Effector CD8-positive, alpha-beta T cell (primary cell): ENCODE data around the gene INO80B.
"Not testable (repeated sequence)": the region's sequence is repeated elsewhere in the genome, so short reads cannot be mapped to it uniquely, and the experiment has no call there.

ENCODE experiments used
- DNase-seq: peaks from one replicate; lab custom pipeline; 2025; lab: John Stamatoyannopoulos, UW

Gene INO80B

GRCh38 chr2:74425523-74425922, 29.4 kb upstream of the INO80B start:
- no peak for DNase-seq

DNA sequence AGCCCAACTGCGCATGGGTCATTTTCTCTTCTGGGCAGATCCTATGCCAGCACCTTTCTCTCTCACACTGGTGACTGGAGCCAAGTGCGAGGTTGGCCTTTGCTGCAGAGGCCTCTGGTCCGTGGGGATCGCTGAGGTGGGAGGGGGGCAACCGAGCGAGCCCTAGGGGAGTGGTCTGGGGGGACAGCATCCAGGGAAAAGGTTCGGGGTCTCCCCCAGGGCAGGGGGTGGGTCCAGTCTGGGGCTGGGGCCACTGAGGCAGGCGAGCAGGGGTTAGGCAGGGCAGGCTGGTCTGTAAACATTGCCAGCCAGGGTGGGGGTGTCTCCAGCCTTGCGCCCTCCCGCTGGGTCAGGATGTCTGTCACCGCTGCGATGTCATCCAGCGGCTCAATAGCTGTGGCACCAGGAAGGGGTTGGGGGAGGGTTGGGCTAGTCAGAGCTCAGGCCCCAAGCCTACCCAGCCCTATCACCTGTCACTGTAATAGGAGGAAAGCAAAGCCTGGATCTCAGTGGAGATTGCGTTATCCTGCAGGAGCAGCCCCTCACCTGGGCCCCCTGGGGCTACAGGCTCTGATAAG, 28.6 kb upstream of the INO80B start:
- DNase-seq: no peak

GRCh38 chr2:74427551-74427950, 27.3 kb upstream of the INO80B start:
- DNase-seq: no peak

GRCh38 chr2:74428675-74429074, 26.2 kb upstream of the INO80B start:
- DNase-seq: no peak

DNA sequence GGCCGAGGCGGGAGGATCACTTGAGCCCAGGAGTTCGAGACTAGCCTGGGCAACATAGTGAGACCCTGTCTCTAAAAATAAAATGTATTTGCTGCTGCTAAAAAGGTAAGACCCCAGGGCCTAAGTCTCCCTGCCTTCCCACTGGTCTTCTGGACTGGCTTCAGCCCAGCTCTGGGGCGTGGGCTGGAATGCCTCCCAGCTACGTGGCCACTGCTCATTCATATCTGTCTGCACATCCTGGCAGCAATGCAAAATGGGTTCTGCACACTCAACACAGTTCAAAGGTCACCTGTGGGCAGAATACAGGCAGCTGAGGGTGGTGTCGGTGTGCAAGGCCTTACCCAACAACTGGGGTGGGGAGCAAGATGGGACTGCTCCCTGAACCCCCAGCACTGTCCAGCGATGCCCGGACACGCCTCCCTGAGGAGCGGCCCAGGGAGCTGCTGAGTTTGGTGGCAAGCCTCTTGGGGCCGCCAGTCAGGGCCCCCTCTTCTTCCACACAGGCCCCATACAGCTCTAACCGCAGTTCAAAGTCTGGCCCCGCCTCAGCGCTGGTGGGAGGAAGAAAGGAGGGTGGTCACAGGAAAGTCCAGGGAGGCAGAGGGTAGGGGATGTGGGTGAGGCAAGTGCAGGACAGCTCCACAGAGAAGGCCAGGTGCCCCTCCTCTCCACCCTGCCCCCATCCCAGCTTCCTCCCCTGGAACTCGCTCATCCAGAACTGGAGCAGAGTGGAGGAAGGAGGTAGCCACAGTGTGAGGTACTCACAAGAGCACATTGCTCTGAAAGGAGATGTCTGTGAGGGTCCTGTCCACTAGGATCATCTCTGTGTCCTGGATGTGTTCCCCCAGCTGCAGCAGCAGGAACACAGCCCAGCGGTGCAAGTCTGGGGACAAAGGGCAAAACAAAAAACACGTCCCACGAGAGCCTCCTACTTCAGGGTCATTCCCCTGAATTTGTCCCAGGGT, 25.1 kb upstream of the INO80B start:
- no peak for DNase-seq

- DNase-seq: no peak
Measured at GRCh38 chr2:74430502-74430901, 24.4 kb upstream of the INO80B start.

GRCh38 chr2:74436111-74436805, 18.6 kb upstream of the INO80B start:
- no peak for DNase-seq

DNA sequence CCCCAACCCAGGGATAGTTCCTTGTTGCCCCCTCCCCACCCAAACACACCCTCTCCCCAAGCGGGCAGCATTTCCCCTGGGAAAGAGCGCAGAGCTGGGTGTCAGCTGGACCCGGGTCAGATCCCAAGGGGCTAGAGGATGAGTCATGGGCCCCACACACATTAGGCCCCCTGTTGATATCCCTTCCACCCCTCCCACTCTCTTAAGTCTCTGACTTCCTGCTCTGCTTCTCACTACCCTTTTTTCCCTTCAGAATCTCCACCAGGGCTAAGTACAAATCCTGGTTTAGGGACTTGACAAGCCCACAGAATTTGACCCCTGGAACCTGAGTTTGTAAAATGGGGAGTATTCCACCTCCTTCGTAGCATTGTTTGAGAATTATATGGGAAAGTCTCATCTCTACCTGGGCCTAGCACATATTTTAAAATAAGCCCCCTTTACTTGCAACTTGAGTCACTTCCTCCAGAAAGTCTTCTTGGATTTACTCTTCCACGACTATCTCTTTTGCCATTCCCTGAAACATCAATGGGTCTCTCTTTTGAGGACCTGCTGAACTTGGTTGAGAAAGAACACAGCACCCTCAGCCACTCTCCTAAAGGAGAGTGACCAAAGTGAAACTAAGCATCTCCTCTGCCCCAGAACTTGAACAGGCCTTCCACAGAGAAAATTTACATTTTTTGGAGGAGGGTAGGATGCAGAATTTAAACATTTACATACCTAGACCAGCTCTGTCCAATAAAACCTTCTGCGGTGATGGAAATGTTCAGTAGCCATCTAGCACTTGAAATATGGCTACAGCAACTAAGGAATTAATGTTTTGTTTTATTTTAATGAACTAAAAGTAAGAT, 17.8 kb upstream of the INO80B start:
- DNase-seq: no peak

DNA sequence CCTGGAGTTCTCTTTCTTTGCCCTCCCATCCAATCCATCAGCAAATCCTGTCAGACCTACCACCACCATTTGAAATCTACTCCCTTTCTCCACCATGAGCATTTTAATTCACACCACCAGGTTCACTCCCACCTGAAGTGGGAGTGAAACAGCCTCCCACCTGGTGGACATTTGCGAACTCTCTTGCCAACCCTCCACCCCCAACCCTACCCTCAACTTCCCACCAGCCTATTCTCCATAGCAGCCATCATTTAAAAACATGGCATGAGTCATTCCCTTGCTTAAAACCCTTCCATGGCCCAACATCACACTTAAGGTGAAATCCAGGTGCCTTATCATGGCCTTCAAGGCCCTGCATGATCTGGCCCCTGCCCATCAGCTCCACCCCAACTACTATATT, 16.6 kb upstream of the INO80B start:
- DNase-seq: no peak

GRCh38 chr2:74439373-74439772, 15.5 kb upstream of the INO80B start:
- DNase-seq: no peak

DNA sequence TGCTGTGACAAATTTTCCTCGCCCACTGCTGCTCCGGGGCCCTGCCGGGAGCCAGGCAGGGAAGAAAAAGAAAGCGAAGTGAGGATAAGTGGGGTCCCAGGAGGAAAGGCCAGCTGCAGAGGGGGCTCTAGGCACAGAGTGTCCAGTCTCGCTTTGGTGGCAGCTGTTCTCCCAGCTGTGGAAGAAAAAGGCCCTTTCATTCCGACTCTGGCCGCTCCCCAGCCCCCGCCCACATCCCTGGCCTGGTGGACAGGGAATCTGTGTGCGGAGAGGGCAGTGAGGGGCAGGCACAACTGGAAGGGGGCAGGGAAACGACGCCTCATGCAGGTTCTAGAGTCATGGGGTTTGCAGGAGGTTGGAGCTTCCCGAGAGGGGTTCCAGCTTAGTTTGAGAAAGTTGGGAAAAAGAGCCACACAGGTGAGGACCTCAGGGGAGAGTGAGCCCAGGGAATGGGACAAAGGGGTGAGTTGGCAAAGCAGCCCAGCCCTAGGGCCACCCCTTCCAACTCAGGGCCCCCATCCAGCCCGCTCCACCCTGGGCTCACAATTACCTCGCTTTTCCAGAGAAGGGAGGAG, 15.0 kb upstream of the INO80B start:
- no peak for DNase-seq

GRCh38 chr2:74440378-74441169, 14.3 kb upstream of the INO80B start:
- DNase-seq: peak; percentile 15

- no peak for DNase-seq
Measured at GRCh38 chr2:74441170-74441689, 13.7 kb upstream of the INO80B start.

- DNase-seq: no peak
Measured at GRCh38 chr2:74441690-74442482, 13.0 kb upstream of the INO80B start, which contains the start of gene RTKN. Gene RTKN, minus strand, starts transcription at chr2:74441937. Its CDS starts 121 bp downstream, at chr2:74441816.

DNA sequence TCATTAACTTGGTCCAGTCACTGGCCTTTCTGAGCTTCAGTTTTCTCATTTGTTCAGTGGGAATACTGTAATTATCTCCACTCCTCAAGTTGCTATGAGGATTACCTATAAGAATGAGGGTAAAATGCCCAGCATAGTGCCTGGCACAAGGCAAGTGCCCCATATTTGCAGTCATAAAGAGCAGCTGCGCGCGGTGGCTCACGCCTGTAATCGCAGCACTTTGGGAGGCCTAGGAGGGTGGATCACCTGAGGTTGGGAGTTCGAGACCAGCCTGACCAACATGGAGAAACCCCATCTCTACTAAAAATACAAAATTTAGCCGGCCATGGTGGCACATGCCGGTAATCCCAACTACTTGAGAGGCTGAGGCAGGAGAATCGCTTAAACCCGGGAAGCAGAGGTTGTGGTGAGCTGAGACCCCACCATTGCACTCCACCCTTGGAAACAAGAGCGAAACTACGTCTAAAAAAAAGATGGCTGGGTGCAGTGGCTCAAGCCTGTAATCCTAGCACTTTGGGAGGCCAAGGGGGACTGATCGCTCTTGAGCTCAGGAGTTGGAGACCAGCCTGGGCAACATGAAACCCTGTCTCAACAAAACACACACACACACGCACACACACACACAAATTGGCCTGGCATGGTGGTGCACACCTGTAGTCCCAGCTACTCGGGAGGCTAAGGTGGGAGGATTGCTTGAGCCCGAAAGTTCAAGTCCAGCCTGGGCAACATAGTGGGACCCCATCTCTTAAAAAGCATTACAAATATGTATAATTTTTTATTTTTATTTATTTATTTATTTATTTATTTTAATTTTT, 12.2 kb upstream of the INO80B start:
- DNase-seq: not testable (repeated sequence)

GRCh38 chr2:74444498-74445318, 10.2 kb upstream of the INO80B start:
- no peak for DNase-seq

DNA sequence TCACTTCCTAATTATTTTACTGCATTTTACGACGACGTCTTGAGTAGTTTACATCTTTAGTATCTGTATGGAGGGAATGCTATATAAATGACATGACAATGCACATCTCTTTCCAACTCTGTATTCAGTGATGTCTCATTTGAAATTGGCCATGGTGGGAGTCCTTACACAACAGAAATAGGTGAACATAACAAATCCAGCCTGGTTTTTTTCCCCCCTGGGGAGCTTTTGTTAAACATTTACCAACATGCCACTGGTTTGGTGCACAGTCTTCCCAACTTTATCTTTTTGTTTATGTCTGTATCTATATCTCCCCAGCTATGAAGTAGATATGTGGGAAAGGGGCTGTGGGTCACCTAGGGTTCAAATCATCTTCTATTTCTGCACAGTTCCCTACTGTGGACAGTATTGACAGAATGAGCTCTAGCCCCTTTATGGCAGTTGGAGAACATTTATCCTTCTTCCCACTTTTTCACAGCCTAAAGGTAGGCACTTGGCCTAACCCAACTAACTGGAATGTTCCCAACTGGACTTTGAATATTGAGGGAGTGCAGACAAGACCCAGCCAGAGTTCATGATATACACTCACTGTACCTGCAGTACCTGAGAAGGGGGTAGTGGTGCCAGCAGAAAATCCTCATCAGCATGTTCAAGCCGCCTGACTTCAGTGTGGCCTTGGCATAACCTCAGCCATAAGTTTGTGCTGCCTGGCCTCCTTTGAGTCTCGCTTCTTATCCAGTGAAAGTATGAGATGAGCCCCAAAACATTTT, 7.5 kb upstream of the INO80B start:
- no peak for DNase-seq
